SW480 (cell line): ENCODE data around the gene PRKCA.
A peak's percentile ranks its signal among the peaks of the same experiment; 100 is the strongest.
"Not testable (repeated sequence)": the region's sequence is repeated elsewhere in the genome, so short reads cannot be mapped to it uniquely, and the experiment has no call there.

Experiments
- DNase-seq: peaks from one replicate; pipeline ENCODE4 v3.0.0-alpha.2; 2016; ENCODE audit warnings: low spot score

The PRKCA gene

GRCh38 chr17:66441101-66441661 is 138.8 kb downstream of the PRKCA start:
- DNase-seq: no peak

- no peak for DNase-seq
Measured at GRCh38 chr17:66443166-66443565, 140.8 kb downstream of the PRKCA start.

- no peak for DNase-seq
Measured at GRCh38 chr17:66443606-66444005, 141.2 kb downstream of the PRKCA start.

GRCh38 chr17:66444031-66444430 is 141.6 kb downstream of the PRKCA start:
- DNase-seq: no peak

GRCh38 chr17:66445229-66445628 is 142.8 kb downstream of the PRKCA start:
- DNase-seq: no peak

GRCh38 chr17:66446419-66446818 is 144.0 kb downstream of the PRKCA start:
- DNase-seq: no peak

GRCh38 chr17:66447159-66447558 is 144.7 kb downstream of the PRKCA start:
- no peak for DNase-seq

- no peak for DNase-seq
Measured at GRCh38 chr17:66448026-66448639, 145.7 kb downstream of the PRKCA start.

- no peak for DNase-seq
Measured at GRCh38 chr17:66449418-66449977, 147.1 kb downstream of the PRKCA start.

- no peak for DNase-seq
Measured at GRCh38 chr17:66450008-66450851, 147.8 kb downstream of the PRKCA start.

- no peak for DNase-seq
Measured at GRCh38 chr17:66450852-66451158, 148.4 kb downstream of the PRKCA start.

GRCh38 chr17:66451188-66452149 is 149.1 kb downstream of the PRKCA start:
- no peak for DNase-seq

- DNase-seq: no peak
Measured at GRCh38 chr17:66455060-66455459, 152.6 kb downstream of the PRKCA start.

- DNase-seq: not testable (repeated sequence)
Measured at GRCh38 chr17:66457499-66457898, 155.1 kb downstream of the PRKCA start.

- no peak for DNase-seq
Measured at GRCh38 chr17:66458782-66459181, 156.4 kb downstream of the PRKCA start.

- peak; percentile 48 for DNase-seq
Measured at GRCh38 chr17:66459811-66460270, 157.4 kb downstream of the PRKCA start.

- no peak for DNase-seq
Measured at GRCh38 chr17:66460558-66460957, 158.1 kb downstream of the PRKCA start.

- DNase-seq: no peak
Measured at GRCh38 chr17:66461343-66461995, 159.1 kb downstream of the PRKCA start.

- DNase-seq: peak; percentile 63
Measured at GRCh38 chr17:66462010-66462409, 159.6 kb downstream of the PRKCA start.

GRCh38 chr17:66464921-66465320 is 162.5 kb downstream of the PRKCA start:
- DNase-seq: no peak

- DNase-seq: no peak
Measured at GRCh38 chr17:66465701-66466100, 163.3 kb downstream of the PRKCA start.
